CD14-positive monocyte (primary cell): ENCODE data around the gene DOCK3. TPM values are rescaled to one million over a fixed set of nuclear protein-coding genes. Genes with fewer than 3 reads are reported as not detected.

Experiments
- DNase-seq, 3 donors: peaks; one replicate each; pipeline ENCODE4 v3.0.0-alpha.2; 2011 to 2022
- H2AFZ ChIP-seq: 2 replicates; pipeline ENCODE4 v1.6.0; 2012; ENCODE audit warnings: mild to moderate bottlenecking, low read depth, low read length, inconsistent platforms; ENCODE audit not compliant: insufficient read depth, poor library complexity, severe bottlenecking
- H3K27ac ChIP-seq, 2 donors: 1 replicate in 1 of 2; 2 replicates in 1 of 2; pipeline ENCODE4 v1.5.1; 2012 to 2013; ENCODE audit warnings: low read length in 2 of 2, control low read depth in 1 of 2, inconsistent platforms in 1 of 2, low read depth in 1 of 2, mild to moderate bottlenecking in 1 of 2
- H3K27me3 ChIP-seq, 2 donors: one replicate each; pipeline versions ENCODE4 v1.6.0 to v1.6.1; 2011 to 2013; ENCODE audit warnings: low read length in 2 of 2; ENCODE audit not compliant: control insufficient read depth in 2 of 2, insufficient read depth in 2 of 2
- H3K36me3 ChIP-seq, 2 donors: replicated peaks in 1 of 2; 1 replicate in 1 of 2; 2 replicates in 1 of 2; pipeline versions ENCODE4 v1.5.1 to v1.6.1; 2012 to 2013; ENCODE audit warnings: low read length in 2 of 2, control low read depth in 1 of 2, inconsistent platforms in 1 of 2, mild to moderate bottlenecking in 1 of 2; ENCODE audit not compliant: insufficient read depth in 2 of 2, control insufficient read depth in 1 of 2
- H3K4me1 ChIP-seq, 2 donors: 1 replicate in 1 of 2; 2 replicates in 1 of 2; pipeline versions ENCODE4 v1.5.1 to v1.6.1; 2012 to 2013; ENCODE audit warnings: low read length in 2 of 2, control low read depth in 1 of 2, inconsistent platforms in 1 of 2, mild to moderate bottlenecking in 1 of 2, moderate library complexity in 1 of 2; ENCODE audit not compliant: insufficient read depth in 2 of 2, control insufficient read depth in 1 of 2
- H3K4me2 ChIP-seq: replicated peaks from 2 replicates; pipeline ENCODE3; 2012; ENCODE audit warnings: low read length, moderate library complexity, mild to moderate bottlenecking; ENCODE audit not compliant: poor library complexity, severe bottlenecking; ENCODE audit errors: extremely low read depth
- H3K4me3 ChIP-seq, 3 experiments: fragments of 200-600 bp in 1 of 3; sonication (generic) in 1 of 3; replicated peaks in 1 of 3; 1 replicate in 2 of 3; 2 replicates in 1 of 3; pipeline ENCODE4 v1.5.1; 2011 to 2013; ENCODE audit warnings: low read length in 3 of 3, mild to moderate bottlenecking in 3 of 3, control low read depth in 2 of 3, low read depth in 2 of 3, inconsistent platforms in 1 of 3, moderate library complexity in 1 of 3
- H3K79me2 ChIP-seq: 2 replicates; pipeline ENCODE4 v1.6.0; 2012; ENCODE audit warnings: mild to moderate bottlenecking, control low read depth, inconsistent platforms, low read length, moderate library complexity; ENCODE audit not compliant: insufficient read depth
- H3K9ac ChIP-seq: 2 replicates; pipeline ENCODE4 v1.6.0; 2017; ENCODE audit warnings: low read length, mild to moderate bottlenecking; ENCODE audit not compliant: insufficient read depth, poor library complexity, severe bottlenecking
- H3K9me3 ChIP-seq, 2 donors: replicated peaks in 1 of 2; 1 replicate in 1 of 2; 2 replicates in 1 of 2; pipeline versions ENCODE4 v1.5.1 to v1.6.1; 2012 to 2013; ENCODE audit warnings: low read length in 2 of 2, control low read depth in 1 of 2; ENCODE audit not compliant: control insufficient read depth in 1 of 2, insufficient read depth in 1 of 2
- H4K20me1 ChIP-seq: 2 replicates; pipeline ENCODE4 v1.6.0; 2012; ENCODE audit warnings: mild to moderate bottlenecking, low read length, control low read depth, moderate library complexity; ENCODE audit not compliant: insufficient read depth
- H3K27ac Mint-ChIP-seq, 7 donors: one replicate each; pipeline ENCODE4 v1.8.0; 2020; ENCODE audit warnings: mild to moderate bottlenecking in 7 of 7, mixed read lengths in 7 of 7, moderate library complexity in 6 of 7, inconsistent platforms in 2 of 7
- H3K27me3 Mint-ChIP-seq, 3 donors: one replicate each; pipeline ENCODE4 v1.8.0; 2021 to 2022; ENCODE audit warnings: low read depth in 3 of 3, mild to moderate bottlenecking in 3 of 3, mixed read lengths in 3 of 3, moderate library complexity in 3 of 3, inconsistent platforms in 1 of 3
- H3K36me3 Mint-ChIP-seq, 2 donors: one replicate each; pipeline ENCODE4 v1.8.0; 2020; ENCODE audit warnings: mixed read lengths in 2 of 2, inconsistent platforms in 1 of 2, mild to moderate bottlenecking in 1 of 2
- H3K4me1 Mint-ChIP-seq: one replicate; pipeline ENCODE4 v1.8.0; 2020; ENCODE audit warnings: mild to moderate bottlenecking, mixed read lengths
- H3K4me3 Mint-ChIP-seq, 2 donors: one replicate each; pipeline ENCODE4 v1.8.0; 2020; ENCODE audit warnings: mild to moderate bottlenecking in 2 of 2, mixed read lengths in 2 of 2, moderate library complexity in 1 of 2
- H3K9me3 Mint-ChIP-seq, 7 donors: one replicate each; pipeline ENCODE4 v1.8.0; 2020 to 2022; ENCODE audit warnings: mixed read lengths in 7 of 7, mild to moderate bottlenecking in 6 of 7, moderate library complexity in 6 of 7, inconsistent platforms in 2 of 7
- WGBS: methylation state at CpG from one replicate; pipeline ENCODE4 v1.1.5; 2013; ENCODE audit warnings: missing lambda C conversion rate; ENCODE audit not compliant: insufficient coverage; 5-methylcytosine and 5-hydroxymethylcytosine counted together
- intact Hi-C, 2 donors: fragments of 100-400 bp; cut with micrococcal nuclease; formaldehyde crosslinking; loops; one replicate each; pipeline versions ENCODE4 v1.15.0 to v1.15.1; 2023
- polyA plus RNA-seq, 3 donors: library from polyadenylated mRNA; depleted of rRNA in 1 of 3; unstranded in 2 of 3; stranded (reverse) in 1 of 3; fragments of 300-500 nt in 2 of 3; fragments of >200 nt in 1 of 3; fragmentation: Illumina TruSeq in 2 of 3; gene quantifications; 1 replicate in 2 of 3; 2 replicates in 1 of 3; pipeline ENCODE4 v1.2.3, GENCODE V29; 2012 to 2021
- TF ChIP-seq, protein P1 (sequence below): fragments of 200-600 bp; IDR thresholded peaks from one replicate; pipeline ENCODE4 v1.8.0; 2022; ENCODE audit warnings: antibody characterized with exemption, mild to moderate bottlenecking

The DOCK3 gene
- polyA plus RNA-seq, 3 donors: 0.03 TPM; not detected in 1

DNA sequence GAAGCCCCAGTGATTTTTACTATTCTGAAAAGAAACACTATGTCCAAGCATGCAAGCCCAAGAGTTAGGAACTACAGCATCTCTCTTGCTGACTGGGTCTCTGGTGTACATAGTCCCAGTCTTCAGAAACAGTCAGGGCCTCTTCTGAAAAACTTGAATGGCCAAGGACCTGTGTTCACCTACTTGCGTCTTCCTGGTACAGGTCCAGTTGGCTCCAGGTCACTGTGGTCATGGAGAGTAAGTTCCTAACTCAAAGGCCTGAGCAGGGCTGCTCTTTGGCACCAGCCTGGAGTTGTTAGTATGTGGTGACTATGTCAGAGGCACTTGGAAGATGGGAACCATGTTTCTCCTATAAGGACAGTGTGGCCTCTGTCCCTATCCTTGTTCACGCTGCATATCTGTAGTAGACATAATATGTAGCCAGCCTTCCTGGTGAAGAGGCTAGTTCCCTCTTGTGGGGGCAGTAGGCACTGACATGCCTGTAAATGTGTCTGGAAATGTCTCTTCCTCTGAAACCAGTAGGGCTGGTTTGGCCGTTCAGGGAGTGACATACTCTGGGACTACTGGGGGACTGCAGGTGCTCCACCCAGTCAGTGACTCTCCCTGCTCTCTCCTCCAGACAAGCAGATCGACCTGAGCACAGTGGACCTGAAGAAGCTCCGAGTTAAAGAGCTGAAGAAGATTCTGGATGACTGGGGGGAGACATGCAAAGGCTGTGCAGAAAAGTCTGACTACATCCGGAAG, 713.7 kb downstream of the DOCK3 start:
- no peak overlapping the region for H3K4me3 Mint-ChIP-seq
- H3K36me3 Mint-ChIP-seq: peaks cover 27 to 33% of the 10 kb centered on the region in 2 donors
- H3K9me3 Mint-ChIP-seq: peaks cover 0 to 3% (median 0%) of the 10 kb centered on the region in 7 donors
- Histone ChIP-seq H3K27me3 (no peaks in the 10 kb centered on the region), H4K20me1 (peaks cover 51% of the 10 kb centered on the region), H3K4me2 (no peak overlapping the region), H3K4me3 (no peak overlapping the region), H3K9me3 (no peaks in the 10 kb centered on the region), H3K79me2 (peaks cover 76% of the 10 kb centered on the region), H3K4me1 (peaks cover 50 to 67% of the 10 kb centered on the region in 2 donors), H3K36me3 (peaks cover 20 to 28% of the 10 kb centered on the region in 2 donors), H3K9ac (no peak overlapping the region), H3K27ac (peak overlapping the region in 1 of 2 donors; percentile 59), H2AFZ (no peak overlapping the region)
- intact Hi-C loops: loop anchor here in 1 of 2 donors (5.0 to 10.0 kb wide), 2 partner anchors 776 to 1146 kb away; partner anchors contain the start of genes CISH, NT5DC2 and UQCC5
- peak overlapping the region in 4 of 7 donors; percentile 1 to 71 (median 62) for H3K27ac Mint-ChIP-seq
- DNase-seq: peak in 1 of 3 donors; percentile 10
- peaks cover 0 to 3% (median 1%) of the 10 kb centered on the region in 3 donors for H3K27me3 Mint-ChIP-seq
- 53% methylated on average over 4 of the region's 6 CpGs for WGBS
- peaks cover 57% of the 10 kb centered on the region for H3K4me1 Mint-ChIP-seq
- TF ChIP-seq, protein P1, sequence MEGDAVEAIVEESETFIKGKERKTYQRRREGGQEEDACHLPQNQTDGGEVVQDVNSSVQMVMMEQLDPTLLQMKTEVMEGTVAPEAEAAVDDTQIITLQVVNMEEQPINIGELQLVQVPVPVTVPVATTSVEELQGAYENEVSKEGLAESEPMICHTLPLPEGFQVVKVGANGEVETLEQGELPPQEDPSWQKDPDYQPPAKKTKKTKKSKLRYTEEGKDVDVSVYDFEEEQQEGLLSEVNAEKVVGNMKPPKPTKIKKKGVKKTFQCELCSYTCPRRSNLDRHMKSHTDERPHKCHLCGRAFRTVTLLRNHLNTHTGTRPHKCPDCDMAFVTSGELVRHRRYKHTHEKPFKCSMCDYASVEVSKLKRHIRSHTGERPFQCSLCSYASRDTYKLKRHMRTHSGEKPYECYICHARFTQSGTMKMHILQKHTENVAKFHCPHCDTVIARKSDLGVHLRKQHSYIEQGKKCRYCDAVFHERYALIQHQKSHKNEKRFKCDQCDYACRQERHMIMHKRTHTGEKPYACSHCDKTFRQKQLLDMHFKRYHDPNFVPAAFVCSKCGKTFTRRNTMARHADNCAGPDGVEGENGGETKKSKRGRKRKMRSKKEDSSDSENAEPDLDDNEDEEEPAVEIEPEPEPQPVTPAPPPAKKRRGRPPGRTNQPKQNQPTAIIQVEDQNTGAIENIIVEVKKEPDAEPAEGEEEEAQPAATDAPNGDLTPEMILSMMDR: no peak

DNA sequence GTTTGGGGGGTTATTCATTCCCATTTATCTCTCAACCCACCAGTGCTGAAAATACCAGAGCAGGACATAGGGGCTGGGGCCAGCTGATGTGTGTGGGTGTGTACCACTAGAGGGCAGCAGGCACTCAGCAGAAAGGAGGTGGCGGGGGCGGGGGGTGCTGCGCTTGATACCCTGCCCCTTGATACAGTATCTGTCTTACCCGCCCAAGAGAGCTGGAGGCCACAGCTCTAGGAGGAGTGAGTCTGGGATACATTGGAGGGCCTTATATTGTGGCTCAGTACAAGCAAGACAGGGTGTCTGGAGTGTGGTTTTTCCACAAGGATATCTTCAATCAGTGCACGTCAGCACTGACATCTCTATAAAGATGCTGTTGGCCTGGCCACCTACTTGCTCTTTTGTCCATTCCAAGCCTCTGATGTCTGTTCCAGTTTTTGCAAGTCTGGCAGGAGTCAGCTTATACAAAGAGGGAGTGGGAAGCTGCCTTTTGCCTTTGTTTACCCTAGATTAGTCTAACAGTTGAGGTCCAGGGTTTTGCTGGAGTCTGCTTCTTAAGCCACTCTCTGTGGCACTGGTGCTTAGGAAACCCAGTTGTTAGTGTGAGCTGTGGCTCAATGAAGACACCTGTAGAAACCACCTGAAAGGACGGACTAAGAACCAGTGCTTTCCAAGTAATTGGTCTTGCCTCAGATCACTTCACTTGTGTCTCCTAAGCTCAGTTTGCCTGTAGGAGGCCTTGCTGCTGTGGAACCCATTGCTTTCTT, 714.9 kb downstream of the DOCK3 start:
- Mint-ChIP-seq H3K4me1 (peaks cover 56% of the 10 kb centered on the region), H3K9me3 (peaks cover 0 to 3% (median 0%) of the 10 kb centered on the region in 7 donors), H3K27me3 (peaks cover 0 to 3% (median 1%) of the 10 kb centered on the region in 3 donors), H3K27ac (peak overlapping the region in 5 of 7 donors; percentile 25 to 86 (median 46)), H3K36me3 (peaks cover 37 to 45% of the 10 kb centered on the region in 2 donors), H3K4me3 (no peak overlapping the region)
- Histone ChIP-seq H3K4me3 (no peak overlapping the region), H4K20me1 (peaks cover 62% of the 10 kb centered on the region), H3K9ac (no peak overlapping the region), H3K27me3 (no peaks in the 10 kb centered on the region), H3K4me1 (peaks cover 45 to 58% of the 10 kb centered on the region in 2 donors), H3K79me2 (peaks cover 76% of the 10 kb centered on the region), H3K36me3 (peaks cover 31 to 40% of the 10 kb centered on the region in 2 donors), H2AFZ (no peak overlapping the region), H3K9me3 (no peaks in the 10 kb centered on the region), H3K27ac (no peak overlapping the region), H3K4me2 (no peak overlapping the region)
- TF ChIP-seq, protein P1: peak; percentile 91
- DNase-seq: peak; percentile 33 to 62 (median 41)
- intact Hi-C loops: loop anchor here (2.0 to 10.0 kb wide), 5 partner anchors 108 to 1145 kb away; partner anchors contain the start of genes CISH (in 1 of the 2), CYB561D2 (in 1 of the 2), NPRL2 (in 1 of the 2) and NT5DC2 (in 1 of the 2)
- 83% methylated on average over 5 of the region's 6 CpGs for WGBS
